H1 (cell line): ENCODE data around the gene PLEKHH3.
A peak's percentile ranks its signal among the peaks of the same experiment; 100 is the strongest.

ENCODE experiments used
- CBX5 ChIP-seq: fragments of 300-800, 300-1000 bp; sonication (generic); IDR thresholded peaks from 2 replicates; pipeline ENCODE4 v1.7.1; 2016; ENCODE audit warnings: antibody characterized with exemption, low read length, low read depth
- CTCF ChIP-seq, 3 experiments: IDR thresholded peaks; 1 replicate in 2 of 3; 2 replicates in 1 of 3; pipeline versions ENCODE4 v1.5.1 to v1.6.1; 2011; ENCODE audit warnings: low read length in 3 of 3, mild to moderate bottlenecking in 3 of 3, inconsistent platforms in 2 of 3, low read depth in 1 of 3, moderate library complexity in 1 of 3; ENCODE audit not compliant: insufficient read depth in 1 of 3; ENCODE audit errors: control extremely low read depth in 1 of 3
- EP300 ChIP-seq, 2 experiments: IDR thresholded peaks; 1 replicate in 1 of 2; 2 replicates in 1 of 2; pipeline ENCODE4 v1.6.1; 2011 to 2012; ENCODE audit warnings: low read depth in 2 of 2, low read length in 2 of 2, mild to moderate bottlenecking in 2 of 2, borderline replicate concordance in 1 of 2, inconsistent platforms in 1 of 2, moderate library complexity in 1 of 2
- EZH2 ChIP-seq: fragments of 200-600 bp; sonication (generic); IDR thresholded peaks from 2 replicates; pipeline ENCODE4 v1.7.1; 2012; ENCODE audit warnings: low read depth, mild to moderate bottlenecking, moderate library complexity, low read length, inconsistent platforms; ENCODE audit not compliant: severe bottlenecking
- POLR2A ChIP-seq, 2 experiments: IDR thresholded peaks; 1 replicate in 1 of 2; 2 replicates in 1 of 2; pipeline ENCODE4 v1.6.1; 2011; ENCODE audit warnings: low read depth in 2 of 2, low read length in 2 of 2, mild to moderate bottlenecking in 2 of 2; ENCODE audit errors: control extremely low read depth in 1 of 2
- POLR2AphosphoS5 ChIP-seq: IDR thresholded peaks from 2 replicates; pipeline ENCODE4 v1.6.1; 2011; ENCODE audit warnings: low read depth, low read length
- RNF2 ChIP-seq: fragments of 200-900, 300-1000 bp; sonication (generic); IDR thresholded peaks from 2 replicates; pipeline ENCODE4 v1.7.1; 2016; ENCODE audit warnings: borderline replicate concordance, low read depth, mild to moderate bottlenecking, antibody characterized with exemption, low read length; ENCODE audit not compliant: poor library complexity, severe bottlenecking; ENCODE audit errors: missing control alignments
- SIN3A ChIP-seq, 2 experiments: IDR thresholded peaks in 1 of 2; conservative IDR thresholded peaks in 1 of 2; 2 replicates each; pipeline ENCODE4 v1.6.1; 2011 to 2012; ENCODE audit warnings: low read length in 2 of 2, improper control_type of control experiment in 1 of 2, low read depth in 1 of 2, mild to moderate bottlenecking in 1 of 2
- SIX5 ChIP-seq: IDR thresholded peaks from 2 replicates; pipeline ENCODE4 v1.6.1; 2011; ENCODE audit warnings: mild to moderate bottlenecking, low read depth, low read length

- TF ChIP-seq CTCF (IDR thresholded peaks at IDR 0.05; ENCODE audit: control extremely low read depth in 1 of 3, insufficient read depth in 1 of 3, low read depth in 1 of 3, low read length in 3 of 3) (peak in 2 of 3 experiments; percentile 60 to 61; a peak in 3 of 4 replicates), SIN3A (conservative IDR thresholded peaks at IDR 0.05 in 1 of 2, IDR thresholded peaks at IDR 0.05 in 1 of 2; ENCODE audit: low read depth in 1 of 2, low read length in 2 of 2) (0 out of 4 replicates have a peak, but pooled peaks of 1 of the 2 experiments have one; percentile 52), SIX5 (no peak), RNF2 (no peak), POLR2A (IDR thresholded peaks at IDR 0.05; ENCODE audit: control extremely low read depth in 1 of 2, low read depth in 2 of 2, low read length in 2 of 2) (no peak), POLR2AphosphoS5 (no peak), CBX5 (no peak), EZH2 (no peak), EP300 (IDR thresholded peaks at IDR 0.05; ENCODE audit: borderline replicate concordance in 1 of 2, low read depth in 2 of 2, low read length in 2 of 2) (no peak)
Observed at GRCh38 chr17:42720996-42721583, 44.3 kb upstream of the PLEKHH3 start.
